K562 (cell line): ENCODE measurements around the gene PHKB. TPM values are rescaled to one million over a fixed set of nuclear protein-coding genes. Genes with fewer than 3 reads are reported as not detected.

Experiments used
- ATAC-seq: fragments of 200-7000 bp; cut with Tn5 transposase; 3 replicates; pipeline ENCODE4 v1.9.1; 2020; ENCODE audit warnings: moderate library complexity
- BruUV-seq: library from RNA; stranded (reverse); fragments of 400-500 nt; replicated peaks from 2 replicates; lab custom pipeline; 2021; lab: Mats Ljungman, UMichigan
- CTCF ChIA-PET: fragments of 300-600 bp; formaldehyde crosslinking; extraction: SDS; loops from one replicate; lab custom pipeline; 2021; ENCODE audit warnings: low intra/inter-chr PET ratio; lab: Yijun Ruan, JAX
- POLR2A ChIA-PET: fragments of 300-600, 350-650 bp; sonication (Branson Sonifier 250); formaldehyde crosslinking; extraction: SDS; loops from one replicate; lab custom pipeline; 2021; ENCODE audit warnings: antibody characterized with exemption, inconsistent platforms; lab: Yijun Ruan, JAX
- DNase-seq, 4 experiments: peaks; one replicate each; pipeline versions ENCODE4 v3.0.0 to v3.0.0-alpha.2; 2011 to 2018; ENCODE audit warnings: low spot score in 3 of 4, mixed read lengths in 3 of 4; ENCODE audit errors: extremely low read depth in 1 of 4
- FAIRE-seq: peaks from 2 replicates; lab custom pipeline; 2011; peaks lifted over from hg19 to GRCh38; lab: Jason Lieb, UNC
- H2AFZ ChIP-seq: 2 replicates; pipeline ENCODE4 v1.6.0; 2011; ENCODE audit warnings: low read depth, low read length, control low read depth, inconsistent platforms
- H3K27ac ChIP-seq: fragments of 200-600 bp; 3 replicates; pipeline ENCODE4 v1.8.0; 2011; ENCODE audit warnings: low read depth, mild to moderate bottlenecking, control low read depth, inconsistent platforms, low read length, moderate library complexity, mixed read lengths; ENCODE audit errors: extremely low read depth
- H3K27me3 ChIP-seq, 2 experiments: fragments of 300-600 bp in 1 of 2; 2 replicates in 1 of 2; 3 replicates in 1 of 2; pipeline versions ENCODE4 v1.6.0 to v1.8.0; 2011; ENCODE audit warnings: inconsistent platforms in 2 of 2, low read length in 2 of 2, mild to moderate bottlenecking in 1 of 2, mixed read lengths in 1 of 2, moderate library complexity in 1 of 2; ENCODE audit not compliant: control insufficient read depth in 2 of 2, insufficient read depth in 2 of 2
- H3K36me3 ChIP-seq: fragments of 300-600 bp; 3 replicates; pipeline ENCODE4 v1.8.0; 2011; ENCODE audit warnings: mild to moderate bottlenecking, low read length, inconsistent platforms; ENCODE audit not compliant: control insufficient read depth, insufficient read depth
- H3K4me1 ChIP-seq, 2 experiments: fragments of 200-600 bp in 1 of 2; replicated peaks in 1 of 2; 2 replicates in 1 of 2; 3 replicates in 1 of 2; pipeline versions ENCODE4 v1.5.1 to v1.8.0; 2011; ENCODE audit warnings: inconsistent platforms in 2 of 2, low read length in 2 of 2, mild to moderate bottlenecking in 1 of 2, mixed read lengths in 1 of 2, moderate library complexity in 1 of 2; ENCODE audit not compliant: control insufficient read depth in 2 of 2, insufficient read depth in 2 of 2
- H3K4me2 ChIP-seq: 2 replicates; pipeline ENCODE4 v1.6.1; 2011; ENCODE audit warnings: low read length, control low read depth, inconsistent platforms, mixed read lengths; ENCODE audit not compliant: insufficient read depth
- H3K4me3 ChIP-seq: fragments of 200-600 bp; sonication (generic), shearing (Covaris generic); 2 replicates; pipeline ENCODE4 v1.5.1; 2016; ENCODE audit warnings: control low read depth, inconsistent platforms
- H3K79me2 ChIP-seq: fragments of 200-600 bp; 3 replicates; pipeline ENCODE4 v1.8.0; 2011; ENCODE audit warnings: low read length, inconsistent platforms; ENCODE audit not compliant: control insufficient read depth, insufficient read depth
- H3K9ac ChIP-seq, 2 experiments: 2 replicates each; pipeline versions ENCODE4 v1.6.0 to v1.6.1; 2011; ENCODE audit warnings: low read depth in 2 of 2, low read length in 2 of 2, control low read depth in 1 of 2, inconsistent platforms in 1 of 2, mild to moderate bottlenecking in 1 of 2, mixed read lengths in 1 of 2; ENCODE audit not compliant: insufficient read depth in 1 of 2
- H3K9me1 ChIP-seq: one replicate; pipeline ENCODE4 v1.6.0; 2011; ENCODE audit warnings: inconsistent platforms, mild to moderate bottlenecking, low read length, moderate library complexity; ENCODE audit not compliant: control insufficient read depth, insufficient read depth
- H3K9me3 ChIP-seq: replicated peaks from 2 replicates; pipeline ENCODE4 v1.5.1; 2011; ENCODE audit warnings: low read depth, low read length, inconsistent platforms; ENCODE audit not compliant: control insufficient read depth, insufficient read depth
- H4K20me1 ChIP-seq: replicated peaks from 2 replicates; pipeline ENCODE4 v1.6.1; 2011; ENCODE audit warnings: low read length, inconsistent platforms, mixed read lengths; ENCODE audit not compliant: control insufficient read depth, insufficient read depth
- ASH1L ChIP-seq: fragments of 450-650 bp; IDR thresholded peaks from 2 replicates; pipeline ENCODE4 v1.6.1; 2018; ENCODE audit warnings: borderline replicate concordance, mild to moderate bottlenecking, low read depth; ENCODE audit not compliant: partially characterized antibody
- HDAC8 ChIP-seq: fragments of 450-650 bp; IDR thresholded peaks from 2 replicates; pipeline ENCODE4 v1.6.1; 2016; ENCODE audit warnings: mild to moderate bottlenecking, missing genetic modification characterization, moderate library complexity, missing compliant biosample characterization
- NCOA6 ChIP-seq: fragments of 450-650 bp; IDR thresholded peaks from 2 replicates; pipeline ENCODE4 v1.6.1; 2017; ENCODE audit warnings: mild to moderate bottlenecking
- SP1 ChIP-seq: sonication (generic); formaldehyde crosslinking; IDR thresholded peaks from 2 replicates; pipeline ENCODE4 v1.8.1; 2022; ENCODE audit warnings: mild to moderate bottlenecking, missing genetic modification reagents
- SREBF1 ChIP-seq: fragments of 150-350 bp; IDR thresholded peaks from 2 replicates; pipeline ENCODE4 v1.6.1; 2014; ENCODE audit warnings: antibody characterized with exemption, low read depth, low read length, borderline replicate concordance
- XRCC5 ChIP-seq: fragments of 200-400 bp; formaldehyde crosslinking; IDR thresholded peaks from 2 replicates; pipeline ENCODE4 v1.6.1; 2017; ENCODE audit warnings: low read depth, mild to moderate bottlenecking, low read length
- ZBTB1 ChIP-seq: sonication (generic); formaldehyde crosslinking; IDR thresholded peaks from 2 replicates; pipeline ENCODE4 v1.8.1; 2023; ENCODE audit warnings: missing genetic modification reagents, low read depth, mild to moderate bottlenecking, borderline replicate concordance
- ZNF584 ChIP-seq: fragments of 200-800 bp; sonication (Bioruptor generic); IDR thresholded peaks from 2 replicates; pipeline ENCODE4 v1.6.1; 2016; ENCODE audit warnings: low read depth, mild to moderate bottlenecking, missing genetic modification characterization, missing compliant biosample characterization
- WGBS: fragments of 100-300 bp; shearing (Covaris generic); methylation state at CpG from one replicate; pipeline ENCODE4 v1.1.6; 2016; ENCODE audit warnings: low coverage, mixed read lengths; ENCODE audit not compliant: insufficient coverage; ENCODE audit errors: missing lambda C conversion rate; 5-methylcytosine and 5-hydroxymethylcytosine counted together
- in situ Hi-C: fragments of 300-500 bp; cut with MboI; formaldehyde crosslinking; loops from 4 replicates; pipeline ENCODE4 v1.15.0; 2018; ENCODE audit warnings: inconsistent platforms, mixed read lengths
- intact Hi-C: fragments of 100-400 bp; cut with micrococcal nuclease; formaldehyde crosslinking; loops from 2 replicates; pipeline ENCODE4 v1.14.2; 2022
- polyA plus RNA-seq, 8 experiments: library from polyadenylated mRNA; depleted of rRNA in 4 of 8; stranded (reverse) in 5 of 8; unstranded in 3 of 8; fragments of >200 nt; fragmentation: Nextera tagmentation in 2 of 8; fragmentation: Illumina TruSeq in 1 of 8; extraction: Ambion mirVana in 2 of 8; extraction: Trizol in 1 of 8; gene quantifications; 2 replicates each; pipeline versions ENCODE4 v1.2.1 to v1.2.3, GENCODE V29; 2011 to 2014; ENCODE audit warnings: inconsistent platforms in 1 of 8, missing spikeins in 1 of 8
- total RNA-seq, 7 experiments: library from RNA; depleted of rRNA in 6 of 7; stranded (reverse); fragments of >200 nt in 6 of 7; fragmentation: Illumina TruSeq in 2 of 7; extraction: Trizol in 2 of 7; gene quantifications; 2 replicates each; pipeline versions ENCODE4 v1.2.1 to v1.2.3, GENCODE V29; 2011 to 2021; ENCODE audit warnings: low replicate concordance in 1 of 7

The PHKB gene
- total and polyA plus RNA-seq, 9 of the 15 experiments (the other 6 are each of a cell fraction or from before 2014, with no cell fraction given) = 24.7 to 92.3 (median 67.0) TPM

GRCh38 chr16:47504599-47504998 is 43.5 kb downstream of the PHKB start:
- in situ Hi-C loops = no loop called here
- ATAC-seq (no peak), FAIRE-seq (no peak), DNase-seq (no peak)
- ChIA-PET CTCF (no interaction called here), POLR2A (interaction anchor here (0.7 kb wide), 1 partner anchor 15 kb away, joined by 3 read pairs; no protein-coding TSS in a partner anchor)
- no peak overlapping the region for H3K27ac ChIP-seq
- H2AFZ ChIP-seq = no peak overlapping the region
- no peaks in the 10 kb centered on the region for H3K27me3 ChIP-seq
- no peaks in the 10 kb centered on the region for H3K9me3 ChIP-seq
- H4K20me1 ChIP-seq = no peaks in the 10 kb centered on the region
- H3K4me3 ChIP-seq = no peak overlapping the region
- TF ChIP-seq ASH1L = no peak
- no peak for TF ChIP-seq ZNF584 (CRISPR knock-in tag)
- TF ChIP-seq NCOA6 = no peak
- no peak for TF ChIP-seq ZBTB1 (CRISPR knock-in tag)
- no peak for TF ChIP-seq XRCC5
- no peak for TF ChIP-seq SREBF1
- TF ChIP-seq HDAC8 (tag) = no peak
- no peak for TF ChIP-seq SP1
- H3K9me1 ChIP-seq = no peaks in the 10 kb centered on the region
- H3K4me2 ChIP-seq = no peak overlapping the region
- no peaks in the 10 kb centered on the region for H3K79me2 ChIP-seq
- H3K36me3 ChIP-seq = peaks cover 74% of the 10 kb centered on the region
- no peaks in the 10 kb centered on the region for H3K4me1 ChIP-seq
- BruUV-seq = no TSS peak
- intact Hi-C loops = no loop called here
- H3K9ac ChIP-seq = no peak overlapping the region
- WGBS = 93% methylated on average over 7 of the region's 7 CpGs
